OCI-LY1 (cell line): ENCODE measurements around the gene LMX1B.

Experiments used
- EZH2 ChIP-seq: fragments of 200-600 bp; sonication (generic), shearing (Covaris generic); IDR thresholded peaks from 2 replicates; pipeline ENCODE4 v1.8.0; 2017; ENCODE audit warnings: borderline replicate concordance, mixed run types, mild to moderate bottlenecking, antibody characterized with exemption, low read length, moderate library complexity, mixed read lengths
- TF ChIP-seq, protein P1 (sequence below): fragments of 200-600 bp; sonication (generic), shearing (Covaris generic); IDR thresholded peaks from 2 replicates; pipeline ENCODE4 v1.5.1; 2017; ENCODE audit warnings: mild to moderate bottlenecking, antibody characterized with exemption, low read length, moderate library complexity, mixed read lengths

DNA sequence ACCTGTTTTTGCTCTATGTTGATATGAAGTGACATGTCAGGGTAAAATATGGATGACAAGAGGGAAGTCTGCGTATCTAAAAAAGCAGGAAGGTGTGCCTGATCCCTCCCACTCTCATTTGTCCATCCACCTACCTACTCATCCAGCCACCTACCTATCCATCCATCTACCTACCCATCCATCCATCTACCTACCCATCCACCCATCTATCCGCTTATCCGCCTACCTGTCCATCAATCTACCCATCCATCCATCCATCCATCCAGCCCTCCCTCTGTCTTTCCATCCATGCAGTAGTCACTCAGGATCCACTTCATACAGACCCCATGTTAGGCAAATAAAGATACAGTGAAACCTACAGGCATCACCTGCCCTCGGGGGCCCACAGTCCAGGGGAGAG, 32.4 kb downstream of the LMX1B start:
- TF ChIP-seq, protein P1, sequence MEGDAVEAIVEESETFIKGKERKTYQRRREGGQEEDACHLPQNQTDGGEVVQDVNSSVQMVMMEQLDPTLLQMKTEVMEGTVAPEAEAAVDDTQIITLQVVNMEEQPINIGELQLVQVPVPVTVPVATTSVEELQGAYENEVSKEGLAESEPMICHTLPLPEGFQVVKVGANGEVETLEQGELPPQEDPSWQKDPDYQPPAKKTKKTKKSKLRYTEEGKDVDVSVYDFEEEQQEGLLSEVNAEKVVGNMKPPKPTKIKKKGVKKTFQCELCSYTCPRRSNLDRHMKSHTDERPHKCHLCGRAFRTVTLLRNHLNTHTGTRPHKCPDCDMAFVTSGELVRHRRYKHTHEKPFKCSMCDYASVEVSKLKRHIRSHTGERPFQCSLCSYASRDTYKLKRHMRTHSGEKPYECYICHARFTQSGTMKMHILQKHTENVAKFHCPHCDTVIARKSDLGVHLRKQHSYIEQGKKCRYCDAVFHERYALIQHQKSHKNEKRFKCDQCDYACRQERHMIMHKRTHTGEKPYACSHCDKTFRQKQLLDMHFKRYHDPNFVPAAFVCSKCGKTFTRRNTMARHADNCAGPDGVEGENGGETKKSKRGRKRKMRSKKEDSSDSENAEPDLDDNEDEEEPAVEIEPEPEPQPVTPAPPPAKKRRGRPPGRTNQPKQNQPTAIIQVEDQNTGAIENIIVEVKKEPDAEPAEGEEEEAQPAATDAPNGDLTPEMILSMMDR, result no peak
- TF ChIP-seq EZH2, result no peak
